ENCODE measurements around the gene MTERF2.
"Not testable (repeated sequence)": the region's sequence is repeated elsewhere in the genome, so short reads cannot be mapped to it uniquely, and the experiment has no call there.

The MTERF2 gene, protein sequence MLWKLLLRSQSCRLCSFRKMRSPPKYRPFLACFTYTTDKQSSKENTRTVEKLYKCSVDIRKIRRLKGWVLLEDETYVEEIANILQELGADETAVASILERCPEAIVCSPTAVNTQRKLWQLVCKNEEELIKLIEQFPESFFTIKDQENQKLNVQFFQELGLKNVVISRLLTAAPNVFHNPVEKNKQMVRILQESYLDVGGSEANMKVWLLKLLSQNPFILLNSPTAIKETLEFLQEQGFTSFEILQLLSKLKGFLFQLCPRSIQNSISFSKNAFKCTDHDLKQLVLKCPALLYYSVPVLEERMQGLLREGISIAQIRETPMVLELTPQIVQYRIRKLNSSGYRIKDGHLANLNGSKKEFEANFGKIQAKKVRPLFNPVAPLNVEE

DNA sequence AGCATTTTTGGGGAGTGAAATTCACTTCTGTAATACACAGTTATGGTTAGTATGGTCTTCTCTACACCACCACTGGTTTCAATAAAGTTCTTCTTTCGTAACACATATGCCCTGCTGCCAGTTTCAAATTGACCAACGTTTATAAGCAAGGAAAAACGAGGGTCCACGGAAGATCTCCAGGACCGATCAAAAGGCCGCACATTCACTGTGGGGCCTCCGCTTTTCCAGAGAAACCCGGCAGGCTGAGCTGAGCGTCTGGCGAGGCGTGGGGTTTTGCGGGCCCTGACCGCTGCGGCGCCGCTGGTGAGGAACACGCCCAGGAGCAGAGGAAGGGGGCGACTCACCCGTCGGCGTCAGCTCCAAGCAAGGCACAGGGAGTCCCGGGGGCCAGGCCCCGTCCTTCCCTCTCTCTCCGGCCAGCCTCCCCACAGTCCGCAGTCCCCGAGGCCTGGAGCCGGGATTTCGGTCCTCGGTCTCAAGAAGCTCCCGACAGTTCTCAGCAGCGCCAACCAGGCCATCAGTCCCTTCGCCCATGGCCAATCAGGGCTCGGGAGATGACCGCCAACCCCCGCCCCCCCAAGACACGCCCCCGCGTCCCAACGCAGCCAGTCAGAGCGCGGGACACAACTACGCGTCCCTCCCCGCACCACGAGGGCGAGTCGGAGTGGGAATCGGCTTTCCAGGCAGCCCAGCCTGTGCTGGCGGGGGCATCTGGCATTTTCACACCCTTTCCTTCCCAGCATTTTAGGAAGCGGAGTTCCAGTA is at the start of gene MTERF2:
Gene MTERF2, minus strand, starts transcription at position 522 of the 765 bp plus-strand sequence. CDS start 8,432 bp downstream, outside the sequence.
- DNase-seq: peak; percentile 88

- DNase-seq: no peak
These were observed 48.8 kb upstream of the MTERF2 start for GRCh38 chr12:107035733-107036132.

- DNase-seq: no peak
These were observed 47.1 kb upstream of the MTERF2 start for GRCh38 chr12:107033758-107034739.

DNA sequence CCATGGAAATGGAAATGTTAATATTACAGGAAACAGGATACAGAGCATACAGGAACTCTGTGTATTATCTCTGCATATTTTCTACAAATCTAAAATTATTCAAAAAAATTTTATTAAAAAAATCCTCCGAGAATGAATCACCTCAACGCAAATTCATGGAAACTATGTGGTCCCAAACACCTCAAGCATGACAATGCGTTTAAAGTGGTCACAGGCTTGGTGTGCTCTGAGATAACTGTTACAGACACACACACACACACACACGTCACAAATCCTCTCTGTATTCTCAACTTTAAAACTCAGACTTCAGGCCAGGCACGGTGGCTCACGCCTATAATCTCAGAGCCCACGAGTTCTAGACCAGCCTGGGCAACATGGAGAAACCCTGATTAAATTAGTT is 45.3 kb upstream of the MTERF2 start:
- DNase-seq: no peak

GRCh38 chr12:107031061-107031460 is 44.1 kb upstream of the MTERF2 start:
- DNase-seq: no peak

DNA sequence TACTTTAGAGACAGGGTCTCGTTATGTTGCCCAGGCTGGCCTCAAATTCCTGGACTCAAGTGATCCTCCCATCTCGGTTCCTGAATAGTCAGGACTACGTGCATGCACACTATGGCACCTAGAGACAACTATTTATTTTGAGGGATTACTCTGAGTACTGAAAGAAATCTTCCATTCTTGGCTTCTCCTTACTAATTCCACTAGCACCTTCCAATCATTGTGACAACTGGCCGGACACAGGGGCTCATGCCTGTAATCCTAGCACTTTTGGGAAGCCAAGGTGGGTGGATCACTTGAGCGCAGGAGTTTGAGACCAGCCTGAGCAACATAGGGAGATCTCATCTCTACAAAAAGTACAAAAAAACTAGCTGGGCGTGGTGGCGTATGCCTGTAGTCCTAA is 42.1 kb upstream of the MTERF2 start:
- no peak for DNase-seq

DNA sequence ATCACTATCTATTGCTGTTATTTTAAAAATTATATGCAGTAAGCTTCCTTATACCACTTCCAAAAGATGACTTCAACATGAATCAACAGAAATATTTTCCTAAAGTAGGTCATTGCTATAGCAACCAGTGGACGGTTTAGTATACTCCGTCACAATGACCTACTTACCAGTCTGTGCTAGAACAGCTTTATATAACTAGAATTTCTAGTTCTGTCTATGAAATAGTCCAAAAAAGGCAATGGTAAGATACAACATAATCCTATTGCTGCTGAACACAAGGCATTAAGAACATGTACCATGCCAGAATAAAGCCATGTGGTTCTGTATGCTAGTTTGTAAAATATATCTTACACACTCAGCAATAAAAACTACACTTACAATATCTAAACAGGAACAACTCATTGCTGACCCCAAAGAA is 40.7 kb upstream of the MTERF2 start:
- no peak for DNase-seq

- DNase-seq: no peak
These were observed 40.1 kb upstream of the MTERF2 start for GRCh38 chr12:107026806-107027635.

- DNase-seq: not testable (repeated sequence)
These were observed 39.4 kb upstream of the MTERF2 start for GRCh38 chr12:107026356-107026755.

DNA sequence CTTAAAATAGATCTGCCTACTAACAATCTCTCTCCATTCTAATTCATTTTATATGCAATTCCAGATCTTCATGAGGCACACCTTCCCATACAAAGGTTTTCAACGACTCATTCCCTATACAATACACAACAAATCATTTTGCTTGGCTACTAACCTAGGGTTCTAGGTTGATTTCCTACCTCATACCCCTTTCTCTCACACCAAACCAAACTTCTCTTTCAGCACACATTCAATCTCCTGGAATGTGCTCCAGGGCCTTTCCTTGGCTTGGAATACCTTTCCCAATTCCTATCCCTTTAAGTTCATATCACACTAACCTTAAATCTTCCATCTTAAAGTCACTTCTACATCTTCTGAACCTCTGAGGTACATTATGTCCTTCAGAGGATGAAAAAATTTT is 38.7 kb upstream of the MTERF2 start:
- DNase-seq: no peak

DNA sequence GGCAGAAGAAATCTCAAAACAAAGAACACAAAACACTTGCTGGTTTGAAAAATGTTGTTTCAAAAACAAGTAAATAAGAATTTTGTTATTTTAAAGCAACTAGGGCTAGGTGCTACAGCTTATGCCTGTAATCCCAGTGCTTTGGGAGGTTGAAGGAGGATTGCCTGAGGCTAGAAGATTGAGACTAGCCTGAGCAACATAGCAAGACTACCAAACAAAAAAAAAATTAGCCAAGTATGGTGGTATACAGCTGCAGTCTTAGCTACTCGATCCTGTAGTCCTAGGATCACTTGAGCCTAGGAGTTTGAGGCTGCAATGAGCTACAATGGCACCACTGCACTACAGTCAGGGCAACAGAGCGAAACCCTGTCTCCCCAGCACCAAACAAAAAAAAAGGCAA is 32.6 kb upstream of the MTERF2 start:
- DNase-seq: no peak

DNA sequence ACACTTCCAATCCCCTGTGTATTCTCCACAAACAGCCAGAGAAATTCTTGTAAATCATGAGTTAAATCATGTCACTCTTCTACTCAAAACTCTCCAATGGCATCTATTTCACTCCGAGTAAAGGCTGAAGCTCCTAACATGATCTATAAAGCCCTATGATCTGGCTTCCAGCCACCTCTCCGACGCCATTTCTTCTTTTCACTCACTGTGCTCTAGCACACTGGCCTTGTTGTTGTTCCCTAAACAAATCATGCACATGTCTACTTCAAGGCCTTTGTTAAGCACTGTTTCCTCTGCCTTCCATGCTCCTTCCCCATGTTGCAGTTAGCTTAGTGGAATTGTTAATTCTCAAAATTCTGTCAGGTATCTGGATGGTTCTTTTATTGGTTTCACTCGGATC is 30.1 kb upstream of the MTERF2 start:
- DNase-seq: no peak

DNA sequence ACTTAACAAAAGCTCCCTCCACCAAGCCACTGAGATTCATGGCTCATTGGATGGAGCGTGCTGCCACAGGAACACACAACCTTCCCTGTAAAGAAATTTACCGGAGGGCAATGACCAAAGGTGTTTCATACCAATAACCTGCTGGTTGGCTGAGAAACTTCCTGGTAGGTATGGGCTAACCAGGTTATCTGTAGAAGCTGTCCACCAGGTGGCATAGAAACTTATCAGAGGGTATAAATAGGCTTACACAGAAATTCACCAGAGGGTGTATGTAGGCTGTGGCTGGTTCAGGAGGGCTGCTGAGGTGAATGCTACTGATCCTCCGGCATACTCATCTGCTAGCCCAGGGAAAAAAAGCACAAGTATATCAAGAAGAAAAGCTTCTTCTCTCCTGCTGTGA is 27.1 kb upstream of the MTERF2 start:
- DNase-seq: no peak

GRCh38 chr12:107012736-107013425 is 25.9 kb upstream of the MTERF2 start:
- DNase-seq: no peak

DNA sequence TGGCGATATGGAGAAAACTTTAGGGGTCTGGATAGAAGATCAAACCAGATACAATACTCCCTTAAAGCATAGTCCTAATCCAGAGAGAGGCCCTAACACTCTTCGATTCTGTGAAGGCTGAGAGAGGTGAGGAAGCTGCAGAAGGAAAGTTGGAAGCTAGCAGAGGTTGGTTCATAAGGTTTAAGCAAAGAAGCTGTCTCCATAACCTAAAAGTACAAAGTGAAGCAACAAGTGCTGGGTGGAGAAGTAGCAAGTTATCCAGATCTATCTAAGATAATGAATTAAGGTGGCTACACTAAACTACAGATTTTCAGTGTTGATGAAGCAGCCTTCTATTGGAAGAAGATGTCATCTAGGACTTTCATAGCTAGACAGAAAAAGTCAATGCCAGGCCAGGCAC is 24.6 kb upstream of the MTERF2 start:
- DNase-seq: no peak

GRCh38 chr12:107007411-107007810 is 20.5 kb upstream of the MTERF2 start:
- no peak for DNase-seq

DNA sequence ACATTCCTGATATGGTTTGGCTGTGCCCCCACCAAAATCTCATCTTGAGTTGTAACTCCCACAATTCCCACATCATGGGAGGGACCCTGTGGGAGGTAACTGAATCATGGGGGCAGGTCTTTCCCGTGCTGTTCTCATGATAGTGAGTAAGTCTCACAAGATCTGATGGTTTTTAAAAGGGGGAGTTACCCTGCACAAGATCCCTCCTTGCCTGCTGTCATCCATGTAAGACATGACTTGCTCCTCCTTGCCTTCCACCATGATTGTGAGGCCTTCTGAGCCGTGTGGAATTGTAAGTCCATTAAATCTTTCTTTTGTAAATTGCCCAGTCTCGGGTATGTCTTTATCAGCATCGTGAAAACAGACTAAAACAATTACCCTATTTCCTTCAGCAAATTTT is 15.7 kb upstream of the MTERF2 start:
- not testable (repeated sequence) for DNase-seq

- no peak for DNase-seq
These were observed 12.5 kb upstream of the MTERF2 start for GRCh38 chr12:106999446-106999845.

- DNase-seq: no peak
These were observed 11.0 kb upstream of the MTERF2 start for GRCh38 chr12:106997916-106998315.

GRCh38 chr12:106996102-106996501 is 9.2 kb upstream of the MTERF2 start:
- not testable (repeated sequence) for DNase-seq

DNA sequence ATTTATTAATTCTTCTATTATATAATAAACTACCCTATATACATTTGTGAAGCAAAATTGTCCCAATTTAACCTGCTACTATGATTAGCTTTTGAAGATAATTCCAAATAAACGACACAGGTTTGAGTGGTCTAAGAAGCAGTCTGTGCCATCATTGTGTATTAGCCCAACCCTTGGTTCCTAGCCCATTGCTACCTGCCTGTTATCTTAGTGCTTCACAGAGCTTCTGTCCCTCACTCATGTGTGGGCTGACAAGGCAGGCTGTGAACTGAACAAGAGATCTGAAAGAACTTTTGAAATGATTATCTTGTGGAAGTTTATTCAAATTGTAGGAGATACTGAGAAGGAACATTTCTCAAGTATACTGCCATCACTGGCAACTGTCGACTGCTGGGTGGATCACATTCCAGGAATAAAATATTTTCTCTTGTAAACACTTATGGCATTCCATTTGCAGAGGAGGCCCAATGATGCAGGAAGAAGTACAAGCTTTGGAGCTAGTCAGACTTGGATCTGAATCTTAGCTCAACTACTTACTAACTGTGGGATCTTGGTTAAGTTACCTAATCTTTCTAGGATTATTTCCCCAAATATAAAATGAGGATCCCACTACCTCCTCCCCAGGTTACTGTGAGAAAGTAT is 7.8 kb upstream of the MTERF2 start:
- no peak for DNase-seq

Data from NCI-H187 treated with DMSO at 0.1 percent for 48 hours (cell line).